GM23338 (cell line): ENCODE data around the gene DDX41.
"Not testable (repeated sequence)": the region's sequence is repeated elsewhere in the genome, so short reads cannot be mapped to it uniquely, and the experiment has no call there.

Source experiments
- CTCF ChIP-seq, 2 experiments: fragments of 200-600 bp in 1 of 2; sonication (generic) in 1 of 2; conservative IDR thresholded peaks; 2 replicates each; pipeline versions ENCODE4 v1.5.1 to v1.6.1; 2016 to 2017; ENCODE audit warnings: antibody characterized with exemption in 2 of 2, low read depth in 2 of 2, mild to moderate bottlenecking in 2 of 2, moderate library complexity in 1 of 2
- EZH2 ChIP-seq: fragments of 200-600 bp; sonication (generic); IDR thresholded peaks from one replicate; pipeline ENCODE4 v1.8.0; 2017; ENCODE audit warnings: antibody characterized with exemption, mild to moderate bottlenecking, low read depth; ENCODE audit not compliant: unreplicated experiment
- REST ChIP-seq: IDR thresholded peaks from one replicate; pipeline ENCODE4 v1.6.1; 2018; ENCODE audit warnings: antibody characterized with exemption; ENCODE audit not compliant: unreplicated experiment

GRCh38 chr5:177559446-177559941, 42.7 kb upstream of the DDX41 start:
- TF ChIP-seq REST; CTCF (conservative IDR thresholded peaks at IDR 0.05; ENCODE audit: low read depth in 2 of 2); EZH2: not testable (repeated sequence)
